Lung (tissue), 12 donors: ENCODE data around the gene MOCS3. TPM values are rescaled to one million over a fixed set of nuclear protein-coding genes. Genes with fewer than 3 reads are reported as not detected.
"Not testable (repeated sequence)": the region's sequence is repeated elsewhere in the genome, so short reads cannot be mapped to it uniquely, and the experiment has no call there.

Source experiments
- ATAC-seq: fragments of 200-7000 bp; cut with Tn5 transposase; one replicate; pipeline ENCODE4 v1.9.1; 2020; ENCODE audit warnings: moderate number of reproducible peaks; ENCODE audit not compliant: insufficient read depth, low FRiP score
- DNase-seq, 3 donors: peaks; one replicate each; pipeline ENCODE4 v3.0.0-alpha.2; 2013 to 2017
- H3K27ac ChIP-seq, 2 donors: one replicate each; pipeline ENCODE4 v1.5.1; 2013; ENCODE audit warnings: mild to moderate bottlenecking in 2 of 2, moderate library complexity in 2 of 2, control low read depth in 1 of 2, inconsistent platforms in 1 of 2, low read depth in 1 of 2, low read length in 1 of 2
- H3K27me3 ChIP-seq, 3 donors: one replicate each; pipeline ENCODE4 v1.5.1; 2013; ENCODE audit warnings: low read length in 2 of 3; ENCODE audit not compliant: control insufficient read depth in 3 of 3, insufficient read depth in 3 of 3
- H3K36me3 ChIP-seq, 4 donors: one replicate each; pipeline ENCODE4 v1.5.1; 2013; ENCODE audit warnings: low read length in 4 of 4, mild to moderate bottlenecking in 1 of 4, moderate library complexity in 1 of 4; ENCODE audit not compliant: control insufficient read depth in 4 of 4, insufficient read depth in 4 of 4
- H3K4me1 ChIP-seq, 5 donors: one replicate each; pipeline ENCODE4 v1.5.1; 2013; ENCODE audit warnings: low read length in 5 of 5, mild to moderate bottlenecking in 2 of 5, moderate library complexity in 1 of 5; ENCODE audit not compliant: control insufficient read depth in 5 of 5, insufficient read depth in 5 of 5
- H3K4me3 ChIP-seq: one replicate; pipeline ENCODE4 v1.5.1; 2013; ENCODE audit warnings: mild to moderate bottlenecking, control low read depth, moderate library complexity
- H3K9ac ChIP-seq, 2 donors: one replicate each; pipeline ENCODE4 v1.5.1; 2013; ENCODE audit warnings: low read length in 2 of 2, control low read depth in 1 of 2; ENCODE audit not compliant: insufficient read depth in 1 of 2
- H3K9me3 ChIP-seq, 4 donors: one replicate each; pipeline ENCODE4 v1.5.1; 2013; ENCODE audit warnings: low read length in 3 of 4, mild to moderate bottlenecking in 1 of 4, moderate library complexity in 1 of 4; ENCODE audit not compliant: control insufficient read depth in 4 of 4, insufficient read depth in 3 of 4
- WGBS, 2 donors: extraction: QIAGEN DNeasy Blood & Tissue Kit; methylation state at CpG; one replicate each; pipeline ENCODE4 v1.1.7; 2013; 5-methylcytosine and 5-hydroxymethylcytosine counted together
- polyA plus RNA-seq, 2 donors: library from polyadenylated mRNA; stranded (reverse); fragments of 200-250 nt; gene quantifications; one replicate each; pipeline ENCODE4 v1.2.1, GENCODE V29; 2013
- total RNA-seq, 2 donors: library from RNA; depleted of rRNA in 1 of 2; stranded (reverse); fragments of >200 nt in 1 of 2; gene quantifications; one replicate each; pipeline ENCODE4 v1.2.1, GENCODE V29; 2014 to 2021
- TF ChIP-seq, protein P1 (sequence below): IDR thresholded peaks from 2 replicates; pipeline ENCODE4 v1.5.1; 2012; ENCODE audit warnings: mild to moderate bottlenecking; ENCODE audit errors: control extremely low read depth, extremely low read depth
- donor health status: control.
- donor health status: control.
- donor health status: Bipolar disorder and iron deficiency.
- donor health status: healthy.
- donor health status: DM: yes; HTN: yes; CAD: no.

MOCS3 gene
- total and polyA plus RNA-seq, 4 donors = 1.8 to 5.9 (median 3.4) TPM

DNA sequence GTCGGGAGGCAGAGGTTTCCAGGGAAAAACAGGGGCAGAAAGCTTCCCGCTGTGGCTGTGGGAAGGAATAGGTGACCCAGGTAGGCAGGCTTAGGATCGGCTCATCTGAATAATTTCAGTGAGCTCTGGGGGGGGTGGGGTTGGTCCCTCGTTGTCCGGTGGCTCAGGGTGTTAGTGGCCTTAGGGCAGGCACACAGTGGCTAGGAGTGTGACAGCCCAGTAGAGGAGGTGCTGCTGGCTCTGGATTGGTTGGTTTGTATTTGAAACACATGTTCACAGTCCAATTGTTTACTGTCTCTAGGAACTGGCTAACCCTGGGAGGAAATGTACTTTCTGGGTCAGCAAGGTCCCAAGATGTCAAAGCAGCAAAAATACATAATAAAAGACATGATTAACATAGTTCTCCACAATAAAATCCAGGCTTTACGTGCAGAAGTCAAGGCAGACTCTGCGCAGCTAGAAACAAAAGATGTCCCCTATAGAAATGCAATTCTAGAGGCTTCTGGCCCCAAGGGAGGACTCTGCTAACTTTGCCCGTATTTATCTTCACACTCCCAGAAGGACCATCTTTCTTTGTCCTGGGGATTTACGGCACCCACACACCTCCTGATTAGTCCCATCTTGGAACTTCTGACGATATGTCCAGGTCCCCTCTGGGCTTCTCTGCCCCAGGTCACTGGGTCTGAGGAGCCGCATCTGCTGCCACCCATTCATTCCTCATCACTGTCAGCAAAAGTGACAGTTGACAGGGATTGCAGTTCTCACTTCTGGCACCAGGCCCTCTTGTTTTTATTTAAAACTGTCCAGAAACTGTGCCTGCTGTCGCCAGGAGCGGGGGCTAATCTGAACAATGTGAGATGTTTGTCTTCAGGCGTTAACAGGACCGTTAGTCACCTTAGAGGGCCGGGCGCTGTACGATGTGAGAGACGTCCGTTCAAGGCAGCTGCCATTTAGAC, 18.7 kb downstream of the MOCS3 start:
- WGBS, 2 donors = 50 to 69% methylated on average over 20 of the region's 20 CpGs
- ATAC-seq (no peak), DNase-seq (no peak)
- no peaks in the 10 kb centered on the region for H3K9me3 ChIP-seq
- H3K4me1 ChIP-seq = peaks cover 0 to 4% (median 0%) of the 10 kb centered on the region in 5 donors
- H3K27ac ChIP-seq = no peak overlapping the region
- no peaks in the 10 kb centered on the region for H3K36me3 ChIP-seq
- TF ChIP-seq, protein P1, sequence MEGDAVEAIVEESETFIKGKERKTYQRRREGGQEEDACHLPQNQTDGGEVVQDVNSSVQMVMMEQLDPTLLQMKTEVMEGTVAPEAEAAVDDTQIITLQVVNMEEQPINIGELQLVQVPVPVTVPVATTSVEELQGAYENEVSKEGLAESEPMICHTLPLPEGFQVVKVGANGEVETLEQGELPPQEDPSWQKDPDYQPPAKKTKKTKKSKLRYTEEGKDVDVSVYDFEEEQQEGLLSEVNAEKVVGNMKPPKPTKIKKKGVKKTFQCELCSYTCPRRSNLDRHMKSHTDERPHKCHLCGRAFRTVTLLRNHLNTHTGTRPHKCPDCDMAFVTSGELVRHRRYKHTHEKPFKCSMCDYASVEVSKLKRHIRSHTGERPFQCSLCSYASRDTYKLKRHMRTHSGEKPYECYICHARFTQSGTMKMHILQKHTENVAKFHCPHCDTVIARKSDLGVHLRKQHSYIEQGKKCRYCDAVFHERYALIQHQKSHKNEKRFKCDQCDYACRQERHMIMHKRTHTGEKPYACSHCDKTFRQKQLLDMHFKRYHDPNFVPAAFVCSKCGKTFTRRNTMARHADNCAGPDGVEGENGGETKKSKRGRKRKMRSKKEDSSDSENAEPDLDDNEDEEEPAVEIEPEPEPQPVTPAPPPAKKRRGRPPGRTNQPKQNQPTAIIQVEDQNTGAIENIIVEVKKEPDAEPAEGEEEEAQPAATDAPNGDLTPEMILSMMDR = no peak
- no peaks in the 10 kb centered on the region for H3K27me3 ChIP-seq
- H3K9ac ChIP-seq = no peak overlapping the region
- H3K4me3 ChIP-seq = no peak overlapping the region

DNA sequence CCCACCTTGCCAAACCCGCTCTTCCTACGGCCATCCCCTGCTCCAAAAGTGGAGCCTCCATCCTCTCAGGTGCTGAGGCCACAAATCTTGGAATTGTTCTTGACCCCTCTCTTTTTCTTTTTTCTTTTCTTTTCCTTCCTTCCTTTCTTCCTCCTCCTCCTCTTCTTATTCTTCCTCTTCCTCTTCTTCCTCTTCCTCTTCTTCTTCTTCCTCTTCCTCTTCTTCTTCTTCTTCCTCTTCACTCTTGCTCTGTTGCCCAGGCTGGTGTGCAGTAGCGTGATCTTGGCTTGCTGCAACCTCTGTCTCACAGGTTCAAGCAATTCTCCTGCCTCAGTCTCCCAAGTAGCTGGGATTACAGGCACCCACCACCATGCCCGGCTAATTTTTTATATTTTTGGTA, 19.9 kb downstream of the MOCS3 start:
- H3K4me3 ChIP-seq, H3K9ac ChIP-seq, H3K27me3 ChIP-seq, DNase-seq, ATAC-seq, H3K4me1 ChIP-seq, H3K27ac ChIP-seq, H3K9me3 ChIP-seq, H3K36me3 ChIP-seq: not testable (repeated sequence)
- 88 to 95% methylated on average over 4 of the region's 4 CpGs for WGBS, 2 donors

DNA sequence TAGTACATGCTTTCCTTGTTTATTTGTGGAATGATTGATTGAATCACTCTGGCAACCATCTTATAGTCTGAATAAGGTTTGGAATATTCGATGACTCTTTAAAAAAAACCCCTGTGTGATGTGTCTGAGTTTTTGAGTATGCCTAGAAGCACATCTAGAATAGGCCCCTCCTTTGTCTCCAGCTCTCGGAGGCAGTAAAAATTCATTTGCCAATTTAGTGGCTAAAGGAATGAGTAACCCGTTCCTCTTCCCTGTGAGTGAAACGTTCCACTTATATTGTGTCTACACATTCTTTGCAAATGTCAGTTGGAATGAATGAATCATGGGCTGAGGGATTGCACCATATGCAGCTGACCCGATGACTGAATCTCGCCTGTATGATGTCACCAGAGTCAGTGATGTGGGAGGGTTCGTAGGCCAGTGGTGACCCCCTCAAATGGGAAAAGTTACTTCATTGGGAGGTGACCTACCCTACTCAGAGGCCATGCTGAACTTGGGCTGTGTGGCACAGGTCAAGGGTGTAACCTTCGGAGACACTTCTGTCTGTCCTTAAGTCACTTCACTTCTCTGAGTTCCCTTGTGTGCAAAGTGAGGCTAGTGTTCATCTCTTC, 21.6 kb downstream of the MOCS3 start:
- Histone ChIP-seq H3K27me3 (peaks cover 0 to 6% (median 0%) of the 10 kb centered on the region in 3 donors), H3K9me3 (no peaks in the 10 kb centered on the region), H3K36me3 (no peaks in the 10 kb centered on the region), H3K9ac (no peak overlapping the region), H3K27ac (no peak overlapping the region), H3K4me1 (peaks cover 0 to 4% (median 0%) of the 10 kb centered on the region in 5 donors), H3K4me3 (no peak overlapping the region)
- 51 to 62% methylated on average over 8 of the region's 8 CpGs for WGBS, 2 donors
- TF ChIP-seq, protein P1 = no peak
- peak; percentile 65 for ATAC-seq
- DNase-seq = no peak
